Esophagus squamous epithelium (tissue), 5 donors: ENCODE measurements around the gene GLIS2. TPM values are rescaled to one million over a fixed set of nuclear protein-coding genes. Genes with fewer than 3 reads are reported as not detected.

Experiments used
- DNase-seq: peaks from one replicate; lab custom pipeline; 2025; lab: John Stamatoyannopoulos, UW
- H3K27ac ChIP-seq, 4 donors: fragments of 200-600 bp; sonication (generic); one replicate each; pipeline ENCODE4 v1.5.1; 2016 to 2019; ENCODE audit warnings: mild to moderate bottlenecking in 1 of 4
- H3K27me3 ChIP-seq, 4 donors: fragments of 200-600 bp; sonication (generic); 1 replicate in 3 of 4; 2 replicates in 1 of 4; pipeline versions ENCODE4 v1.5.1 to v1.6.0; 2017 to 2021; ENCODE audit warnings: antibody characterized with exemption in 1 of 4
- H3K36me3 ChIP-seq, 3 donors: fragments of 200-600 bp; sonication (generic); one replicate each; pipeline ENCODE4 v1.5.1; 2016 to 2019
- H3K4me1 ChIP-seq, 3 donors: fragments of 200-600 bp; sonication (generic); one replicate each; pipeline ENCODE4 v1.5.1; 2017 to 2019
- H3K4me3 ChIP-seq, 4 donors: fragments of 200-600 bp; sonication (generic); 1 replicate in 3 of 4; 2 replicates in 1 of 4; pipeline ENCODE4 v1.5.1; 2016 to 2019; ENCODE audit warnings: mild to moderate bottlenecking in 2 of 4, moderate library complexity in 1 of 4
- H3K9me3 ChIP-seq, 3 donors: fragments of 200-600 bp; sonication (generic); one replicate each; pipeline ENCODE4 v1.5.1; 2016 to 2019
- POLR2A ChIP-seq, 4 donors: fragments of 450-650 bp; IDR thresholded peaks; one replicate each; pipeline ENCODE4 v1.6.1; 2017; ENCODE audit warnings: antibody characterized with exemption in 4 of 4, mild to moderate bottlenecking in 4 of 4, moderate library complexity in 3 of 4
- WGBS, 2 donors: methylation state at CpG; one replicate each; pipeline ENCODE4 v1.1.5; 2018; 5-methylcytosine and 5-hydroxymethylcytosine counted together
- intact Hi-C: fragments of 100-400 bp; cut with DNase I; formaldehyde crosslinking; loops from one replicate; pipeline ENCODE4 v1.15.0; 2022
- total RNA-seq, 4 donors: library from RNA; depleted of rRNA; stranded (reverse); fragments of >200 nt; gene quantifications; one replicate each; pipeline ENCODE4 v1.1.0, GENCODE V29; 2016
- TF ChIP-seq, protein P1 (sequence below), 6 experiments: fragments of 450-650 bp in 4 of 6; fragments of 200-600 bp in 2 of 6; sonication (generic) in 2 of 6; IDR thresholded peaks; one replicate each; pipeline ENCODE4 v1.5.1; 2016 to 2019; ENCODE audit warnings: antibody characterized with exemption in 6 of 6, mild to moderate bottlenecking in 4 of 6, moderate library complexity in 4 of 6
- donor health status: DM: yes; HTN: yes; CAD: no.

GLIS2 gene
- total RNA-seq, 4 donors from 2014 or later, result 0.30 to 1.7 (median 0.67) TPM

DNA sequence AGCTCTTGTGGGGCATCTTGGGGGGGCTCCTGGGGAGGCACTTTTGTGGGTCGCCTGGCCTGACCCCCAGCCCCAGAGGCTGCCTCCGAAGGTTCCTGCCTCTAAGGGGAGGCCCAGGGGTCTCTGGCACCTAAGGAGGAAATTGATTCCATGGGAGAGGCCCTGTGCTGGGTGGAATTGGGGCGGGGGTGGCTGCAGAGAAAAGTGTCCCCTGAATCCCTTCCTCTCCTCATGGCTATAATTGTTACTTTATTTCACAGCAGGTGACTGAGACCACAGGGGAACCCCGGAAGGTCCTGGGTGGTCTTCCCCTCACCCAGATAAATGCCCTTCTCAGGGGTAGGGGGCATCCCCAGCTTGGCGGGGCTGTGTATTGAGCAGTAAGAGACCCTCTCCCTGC is 3.1 kb downstream of the GLIS2 start:
- peak overlapping the region in 3 of 4 donors; percentile 71 to 98 (median 86) for H3K27ac ChIP-seq
- H3K36me3 ChIP-seq, result no peaks in the 10 kb centered on the region
- peaks cover 0 to 51% (median 2%) of the 10 kb centered on the region in 4 donors for H3K27me3 ChIP-seq
- WGBS, 2 donors, result 82 to 100% methylated on average over 1 to 2 of the region's 5 CpGs
- H3K9me3 ChIP-seq, result no peaks in the 10 kb centered on the region
- H3K4me1 ChIP-seq, result peaks cover 61 to 96% (median 66%) of the 10 kb centered on the region in 3 donors
- TF ChIP-seq, protein P1, sequence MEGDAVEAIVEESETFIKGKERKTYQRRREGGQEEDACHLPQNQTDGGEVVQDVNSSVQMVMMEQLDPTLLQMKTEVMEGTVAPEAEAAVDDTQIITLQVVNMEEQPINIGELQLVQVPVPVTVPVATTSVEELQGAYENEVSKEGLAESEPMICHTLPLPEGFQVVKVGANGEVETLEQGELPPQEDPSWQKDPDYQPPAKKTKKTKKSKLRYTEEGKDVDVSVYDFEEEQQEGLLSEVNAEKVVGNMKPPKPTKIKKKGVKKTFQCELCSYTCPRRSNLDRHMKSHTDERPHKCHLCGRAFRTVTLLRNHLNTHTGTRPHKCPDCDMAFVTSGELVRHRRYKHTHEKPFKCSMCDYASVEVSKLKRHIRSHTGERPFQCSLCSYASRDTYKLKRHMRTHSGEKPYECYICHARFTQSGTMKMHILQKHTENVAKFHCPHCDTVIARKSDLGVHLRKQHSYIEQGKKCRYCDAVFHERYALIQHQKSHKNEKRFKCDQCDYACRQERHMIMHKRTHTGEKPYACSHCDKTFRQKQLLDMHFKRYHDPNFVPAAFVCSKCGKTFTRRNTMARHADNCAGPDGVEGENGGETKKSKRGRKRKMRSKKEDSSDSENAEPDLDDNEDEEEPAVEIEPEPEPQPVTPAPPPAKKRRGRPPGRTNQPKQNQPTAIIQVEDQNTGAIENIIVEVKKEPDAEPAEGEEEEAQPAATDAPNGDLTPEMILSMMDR (IDR thresholded peaks at IDR 0.05), result no peak
- TF ChIP-seq POLR2A (IDR thresholded peaks at IDR 0.05), result no peak
- intact Hi-C loops, result no loop called here
- no peak overlapping the region for H3K4me3 ChIP-seq
- DNase-seq, result no peak

DNA sequence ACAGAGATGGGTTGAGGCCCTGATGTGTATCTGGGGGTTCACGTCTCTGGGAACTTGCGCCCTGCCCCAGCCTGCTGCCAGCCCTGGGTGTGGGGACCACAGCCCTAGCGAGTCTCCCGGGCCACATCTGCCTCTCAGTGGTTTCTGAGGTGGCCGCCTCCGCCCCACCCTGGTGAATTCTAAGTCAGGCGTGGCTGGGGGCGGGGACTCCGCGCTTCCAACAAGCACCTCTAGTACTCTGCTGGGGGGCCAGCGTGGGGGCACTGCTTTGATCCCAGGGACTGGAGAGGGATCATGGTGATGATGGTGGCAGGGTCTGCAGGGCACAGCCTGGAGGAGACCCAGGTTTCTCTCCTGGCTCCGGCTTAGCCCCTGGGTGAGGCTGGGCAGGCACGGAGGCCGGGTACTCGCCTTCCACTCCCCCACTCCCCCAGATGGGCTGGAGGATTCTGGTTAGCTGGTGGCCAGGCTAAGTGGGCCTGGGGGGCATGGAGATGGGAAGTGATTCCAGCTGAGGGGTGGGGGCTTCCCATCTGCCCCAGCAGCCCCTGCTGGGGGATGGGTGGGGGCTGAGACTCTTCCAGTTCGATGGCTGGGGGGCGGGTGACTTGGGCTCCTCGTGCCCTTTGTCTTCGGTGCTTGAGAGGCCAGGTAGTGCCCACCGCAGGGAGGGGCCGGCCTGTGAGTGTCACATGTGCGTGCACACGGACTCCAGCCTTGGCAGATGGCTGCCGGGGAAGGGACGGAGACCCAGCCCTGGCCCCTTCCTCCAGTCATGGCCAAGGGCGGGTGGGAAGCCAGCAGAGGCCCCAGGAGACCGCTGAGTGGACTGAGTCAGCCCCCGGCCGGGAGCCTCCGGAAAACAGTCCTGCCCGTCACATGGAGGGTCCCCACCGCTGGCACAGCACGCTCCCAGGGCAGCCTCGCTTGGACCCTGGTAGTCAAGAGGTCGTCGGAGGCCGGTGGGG is 3.9 kb downstream of the GLIS2 start:
- WGBS, 2 donors, result 37 to 58% methylated on average over 3 to 4 of the region's 37 CpGs
- Histone ChIP-seq H3K27me3 (peaks cover 0 to 43% (median 1%) of the 10 kb centered on the region in 4 donors), H3K4me3 (peak overlapping the region in 1 of 4 donors; percentile 35), H3K4me1 (peaks cover 67 to 98% (median 73%) of the 10 kb centered on the region in 3 donors), H3K9me3 (no peaks in the 10 kb centered on the region), H3K27ac (peak overlapping the region; percentile 15 to 98 (median 78)), H3K36me3 (no peaks in the 10 kb centered on the region)
- TF ChIP-seq POLR2A (IDR thresholded peaks at IDR 0.05), result no peak
- TF ChIP-seq, protein P1 (IDR thresholded peaks at IDR 0.05), result no peak
- no peak for DNase-seq
- intact Hi-C loops, result no loop called here

DNA sequence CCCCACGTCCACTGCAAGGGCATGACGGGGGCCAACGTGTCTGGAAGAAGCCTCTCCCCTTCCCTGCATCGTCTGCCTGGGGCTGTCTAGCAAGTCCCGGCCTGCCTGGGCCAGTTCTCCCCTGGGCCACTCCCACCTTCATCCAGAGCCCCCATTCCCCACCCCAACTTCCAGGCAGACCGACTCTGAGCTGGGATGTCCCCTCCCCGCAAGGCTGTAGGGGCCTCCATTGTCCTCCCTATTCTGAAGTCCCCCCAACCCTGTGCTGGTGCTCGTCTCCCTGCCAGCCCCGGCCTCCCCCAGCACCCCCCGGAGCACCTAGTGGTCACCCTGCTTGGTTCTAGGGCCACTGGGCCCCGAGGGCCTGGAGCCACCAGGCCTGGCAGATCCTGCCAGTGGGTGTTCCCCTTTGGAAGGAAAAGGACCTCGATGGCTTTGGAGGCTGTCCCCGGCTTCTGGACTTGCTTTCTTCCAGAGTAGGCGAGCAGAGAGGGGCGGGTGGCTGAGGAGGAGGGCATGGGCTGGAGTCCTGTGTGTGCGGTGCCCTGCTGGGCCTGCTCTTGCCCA is 4.8 kb downstream of the GLIS2 start:
- no peak for TF ChIP-seq POLR2A (IDR thresholded peaks at IDR 0.05)
- TF ChIP-seq, protein P1 (IDR thresholded peaks at IDR 0.05), result no peak
- H3K36me3 ChIP-seq, result no peaks in the 10 kb centered on the region
- H3K4me3 ChIP-seq, result peak overlapping the region in 1 of 4 donors; percentile 35
- 39 to 65% methylated on average over 5 to 6 of the region's 16 CpGs for WGBS, 2 donors
- intact Hi-C loops, result no loop called here
- H3K27ac ChIP-seq, result peak overlapping the region; percentile 15 to 98 (median 78)
- H3K4me1 ChIP-seq, result peaks cover 68 to 98% (median 72%) of the 10 kb centered on the region in 3 donors
- peaks cover 0 to 34% (median 0%) of the 10 kb centered on the region in 4 donors for H3K27me3 ChIP-seq
- H3K9me3 ChIP-seq, result no peaks in the 10 kb centered on the region
- no peak for DNase-seq

DNA sequence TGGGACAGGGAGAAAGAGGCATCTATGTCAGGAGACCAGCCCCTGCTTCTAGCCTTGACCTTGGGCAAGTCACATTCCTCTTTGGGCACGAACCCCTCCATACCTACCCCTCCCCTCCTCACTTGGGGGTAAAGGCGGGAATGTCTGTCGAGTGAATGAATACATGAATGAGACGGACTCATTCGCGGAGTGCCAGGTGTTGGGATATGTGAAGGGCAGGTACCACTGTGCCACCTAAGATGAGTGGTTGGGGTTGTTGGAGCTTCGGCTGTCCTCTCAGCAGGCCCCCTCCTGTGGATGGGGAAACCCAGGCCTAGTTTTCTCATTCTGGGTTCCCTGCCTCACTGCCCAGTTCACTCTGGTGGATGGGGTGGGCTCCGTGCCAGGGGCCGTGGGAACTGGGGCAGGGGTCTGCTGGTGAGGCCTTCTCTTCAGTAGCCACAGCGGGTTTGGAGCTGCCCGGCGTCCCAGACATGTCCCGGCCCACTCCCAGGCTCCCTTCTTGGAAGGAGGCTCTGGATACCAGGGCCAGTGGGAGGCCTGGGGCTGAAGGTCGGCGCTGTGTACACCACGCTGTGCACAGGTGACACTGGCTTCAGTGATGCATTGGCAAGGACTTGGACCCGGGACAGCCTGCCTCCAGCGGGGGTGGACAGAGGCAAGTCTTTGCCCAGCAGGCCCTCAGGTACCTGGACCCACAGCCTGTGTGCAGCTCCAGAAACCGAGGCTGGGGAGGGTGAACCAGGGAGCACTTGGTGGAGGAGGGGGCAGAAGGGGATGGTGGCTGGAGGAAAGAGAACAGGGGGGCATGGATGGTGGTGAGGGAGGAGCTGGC is 5.6 kb downstream of the GLIS2 start:
- peak overlapping the region in 2 of 4 donors; percentile 86 to 98 for H3K27ac ChIP-seq
- H3K27me3 ChIP-seq, result peaks cover 0 to 27% (median 0%) of the 10 kb centered on the region in 4 donors
- TF ChIP-seq, protein P1 (IDR thresholded peaks at IDR 0.05), result no peak
- no peak for TF ChIP-seq POLR2A (IDR thresholded peaks at IDR 0.05)
- WGBS, 2 donors, result 55 to 83% methylated on average over 2 of the region's 19 CpGs
- intact Hi-C loops, result no loop called here
- H3K4me3 ChIP-seq, result no peak overlapping the region
- no peak for DNase-seq
- peaks cover 61 to 95% (median 69%) of the 10 kb centered on the region in 3 donors for H3K4me1 ChIP-seq
- H3K9me3 ChIP-seq, result no peaks in the 10 kb centered on the region
- no peaks in the 10 kb centered on the region for H3K36me3 ChIP-seq
